OCI-LY1 (cell line): ENCODE results near the gene CAPG.
"Not testable (repeated sequence)": the region's sequence is repeated elsewhere in the genome, so short reads cannot be mapped to it uniquely, and the experiment has no call there.

Experiments
- H2AFZ ChIP-seq: fragments of 200-600 bp; sonication (generic), shearing (Covaris generic); 2 replicates; pipeline ENCODE4 v1.6.0; 2014; ENCODE audit warnings: antibody characterized with exemption, mild to moderate bottlenecking, low read length
- H3F3A ChIP-seq: fragments of 200-600 bp; sonication (generic), shearing (Covaris generic); 2 replicates; pipeline ENCODE4 v1.6.0; 2014; ENCODE audit warnings: mild to moderate bottlenecking, antibody characterized with exemption, low read length, moderate library complexity; ENCODE audit not compliant: insufficient read depth
- H3K27ac ChIP-seq: fragments of 200-600 bp; sonication (generic); 2 replicates; pipeline ENCODE4 v1.5.1; 2014; ENCODE audit warnings: low read length, mixed run types, mild to moderate bottlenecking, low read depth; ENCODE audit not compliant: poor library complexity, severe bottlenecking
- H3K27me3 ChIP-seq: fragments of 200-600 bp; sonication (generic); 2 replicates; pipeline ENCODE4 v1.6.0; 2014; ENCODE audit warnings: antibody characterized with exemption, mild to moderate bottlenecking, low read length, moderate library complexity; ENCODE audit not compliant: insufficient read depth
- H3K36me3 ChIP-seq: fragments of 200-600 bp; sonication (generic); 2 replicates; pipeline ENCODE4 v1.6.1; 2014; ENCODE audit warnings: mild to moderate bottlenecking, antibody characterized with exemption, low read length, moderate library complexity, mixed read lengths; ENCODE audit not compliant: insufficient read depth
- H3K4me1 ChIP-seq: fragments of 200-600 bp; sonication (generic); 2 replicates; pipeline ENCODE4 v1.5.1; 2014; ENCODE audit warnings: mild to moderate bottlenecking, low read length, moderate library complexity; ENCODE audit not compliant: insufficient read depth, severe bottlenecking
- H3K4me2 ChIP-seq: fragments of 200-600 bp; sonication (generic), shearing (Covaris generic); 2 replicates; pipeline ENCODE4 v1.6.1; 2014; ENCODE audit warnings: low read length
- H3K4me3 ChIP-seq: fragments of 200-600 bp; sonication (generic); 2 replicates; pipeline ENCODE4 v1.5.1; 2014; ENCODE audit warnings: low read length, low read depth, mild to moderate bottlenecking, mixed read lengths; ENCODE audit not compliant: poor library complexity, severe bottlenecking
- H3K79me2 ChIP-seq: fragments of 200-600 bp; shearing (Covaris generic); 2 replicates; pipeline ENCODE4 v1.6.1; 2016; ENCODE audit warnings: mixed run types, low read length, mixed read lengths; ENCODE audit not compliant: insufficient read depth
- H3K9ac ChIP-seq: fragments of 200-600 bp; sonication (generic), shearing (Covaris generic); 2 replicates; pipeline ENCODE4 v1.6.1; 2014; ENCODE audit warnings: mild to moderate bottlenecking, low read length, mixed read lengths
- H3K9me2 ChIP-seq: fragments of 200-600 bp; sonication (generic), shearing (Covaris generic); 2 replicates; pipeline ENCODE4 v1.6.1; 2014; ENCODE audit warnings: low read depth, mild to moderate bottlenecking, low read length, mixed read lengths
- H3K9me3 ChIP-seq: fragments of 200-600 bp; shearing (Covaris generic); 2 replicates; pipeline ENCODE4 v1.6.1; 2014; ENCODE audit warnings: low read length, mixed read lengths
- H4K20me1 ChIP-seq: fragments of 200-600 bp; sonication (generic), shearing (Covaris generic); 2 replicates; pipeline ENCODE4 v1.6.0; 2016; ENCODE audit warnings: mild to moderate bottlenecking, low read length; ENCODE audit not compliant: insufficient read depth
- EZH2 ChIP-seq: fragments of 200-600 bp; sonication (generic), shearing (Covaris generic); IDR thresholded peaks from 2 replicates; pipeline ENCODE4 v1.8.0; 2017; ENCODE audit warnings: borderline replicate concordance, mixed run types, mild to moderate bottlenecking, antibody characterized with exemption, low read length, moderate library complexity, mixed read lengths
- TF ChIP-seq, protein P1 (sequence below): fragments of 200-600 bp; sonication (generic), shearing (Covaris generic); IDR thresholded peaks from 2 replicates; pipeline ENCODE4 v1.5.1; 2017; ENCODE audit warnings: mild to moderate bottlenecking, antibody characterized with exemption, low read length, moderate library complexity, mixed read lengths

The CAPG gene

DNA sequence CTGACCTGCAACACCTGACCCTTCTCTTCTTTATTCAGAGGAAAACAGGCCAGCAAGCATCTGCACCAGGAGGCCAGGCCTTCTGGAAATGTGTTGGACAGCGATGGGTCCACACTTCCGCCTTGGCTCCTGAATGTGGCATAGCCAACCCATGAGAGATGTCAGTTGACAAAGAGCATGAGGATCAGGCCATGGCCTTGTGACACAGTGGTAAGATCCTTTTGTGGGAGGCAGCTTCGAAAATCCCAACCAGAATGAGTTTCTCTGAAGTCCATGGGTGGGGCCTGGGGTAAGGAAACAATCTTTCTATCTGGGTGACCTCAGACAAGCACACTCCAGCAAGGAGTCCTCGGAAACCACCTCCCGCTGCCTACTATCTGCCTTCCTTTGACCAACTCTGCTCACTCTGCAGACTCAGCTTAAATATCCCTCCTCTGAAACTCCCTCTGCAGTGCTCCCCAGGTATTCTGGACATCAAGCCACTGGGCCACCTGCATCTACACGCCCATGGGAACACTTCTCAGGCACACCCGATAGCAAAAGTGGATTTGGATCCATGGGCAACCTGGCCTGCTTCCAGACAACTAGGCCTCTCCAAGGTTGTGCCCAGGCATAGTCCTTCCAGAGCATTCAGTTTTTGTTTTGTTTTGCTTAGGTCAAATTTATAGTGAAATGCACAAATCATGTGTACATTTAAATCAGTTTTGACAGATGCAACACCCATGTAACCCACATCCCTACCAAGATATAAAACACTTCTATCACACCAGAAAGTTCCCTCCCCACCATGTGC is 4.8 kb upstream of the CAPG start:
- Histone ChIP-seq H3K9ac (no peak overlapping the region), H3K4me3 (no peak overlapping the region), H4K20me1 (no peaks in the 10 kb centered on the region), H3K4me2 (no peak overlapping the region), H3K27me3 (no peaks in the 10 kb centered on the region), H3K4me1 (peaks cover 30% of the 10 kb centered on the region), H3F3A (no peaks in the 10 kb centered on the region), H3K36me3 (no peaks in the 10 kb centered on the region), H3K79me2 (no peaks in the 10 kb centered on the region), H3K9me2 (no peaks in the 10 kb centered on the region), H2AFZ (no peak overlapping the region), H3K9me3 (no peaks in the 10 kb centered on the region), H3K27ac (no peak overlapping the region)
- TF ChIP-seq, protein P1, sequence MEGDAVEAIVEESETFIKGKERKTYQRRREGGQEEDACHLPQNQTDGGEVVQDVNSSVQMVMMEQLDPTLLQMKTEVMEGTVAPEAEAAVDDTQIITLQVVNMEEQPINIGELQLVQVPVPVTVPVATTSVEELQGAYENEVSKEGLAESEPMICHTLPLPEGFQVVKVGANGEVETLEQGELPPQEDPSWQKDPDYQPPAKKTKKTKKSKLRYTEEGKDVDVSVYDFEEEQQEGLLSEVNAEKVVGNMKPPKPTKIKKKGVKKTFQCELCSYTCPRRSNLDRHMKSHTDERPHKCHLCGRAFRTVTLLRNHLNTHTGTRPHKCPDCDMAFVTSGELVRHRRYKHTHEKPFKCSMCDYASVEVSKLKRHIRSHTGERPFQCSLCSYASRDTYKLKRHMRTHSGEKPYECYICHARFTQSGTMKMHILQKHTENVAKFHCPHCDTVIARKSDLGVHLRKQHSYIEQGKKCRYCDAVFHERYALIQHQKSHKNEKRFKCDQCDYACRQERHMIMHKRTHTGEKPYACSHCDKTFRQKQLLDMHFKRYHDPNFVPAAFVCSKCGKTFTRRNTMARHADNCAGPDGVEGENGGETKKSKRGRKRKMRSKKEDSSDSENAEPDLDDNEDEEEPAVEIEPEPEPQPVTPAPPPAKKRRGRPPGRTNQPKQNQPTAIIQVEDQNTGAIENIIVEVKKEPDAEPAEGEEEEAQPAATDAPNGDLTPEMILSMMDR, result no peak
- no peak for TF ChIP-seq EZH2

DNA sequence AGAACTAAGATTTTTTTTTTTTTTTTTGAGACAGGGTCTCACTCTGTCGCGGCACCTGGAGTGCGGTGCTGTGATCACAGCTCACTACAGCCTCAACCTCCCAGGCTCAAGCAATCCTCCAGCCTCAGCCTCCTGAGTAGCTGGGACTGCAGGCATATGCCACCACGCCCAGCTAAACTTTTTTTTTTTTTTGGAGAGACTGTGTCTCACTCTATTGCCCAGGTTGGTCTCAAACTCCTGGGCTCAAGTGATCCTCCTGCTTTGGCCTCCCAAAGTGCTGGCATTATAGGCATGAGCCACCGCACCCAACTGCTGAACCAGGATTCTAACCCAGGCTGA is 4.2 kb upstream of the CAPG start:
- H3K27ac ChIP-seq, H3F3A ChIP-seq, H4K20me1 ChIP-seq, H3K9ac ChIP-seq, H2AFZ ChIP-seq, H3K4me3 ChIP-seq, H3K36me3 ChIP-seq, H3K27me3 ChIP-seq, H3K79me2 ChIP-seq, H3K9me3 ChIP-seq, H3K9me2 ChIP-seq, H3K4me2 ChIP-seq: not testable (repeated sequence)
- H3K4me1 ChIP-seq, result peaks cover 30% of the 10 kb centered on the region

DNA sequence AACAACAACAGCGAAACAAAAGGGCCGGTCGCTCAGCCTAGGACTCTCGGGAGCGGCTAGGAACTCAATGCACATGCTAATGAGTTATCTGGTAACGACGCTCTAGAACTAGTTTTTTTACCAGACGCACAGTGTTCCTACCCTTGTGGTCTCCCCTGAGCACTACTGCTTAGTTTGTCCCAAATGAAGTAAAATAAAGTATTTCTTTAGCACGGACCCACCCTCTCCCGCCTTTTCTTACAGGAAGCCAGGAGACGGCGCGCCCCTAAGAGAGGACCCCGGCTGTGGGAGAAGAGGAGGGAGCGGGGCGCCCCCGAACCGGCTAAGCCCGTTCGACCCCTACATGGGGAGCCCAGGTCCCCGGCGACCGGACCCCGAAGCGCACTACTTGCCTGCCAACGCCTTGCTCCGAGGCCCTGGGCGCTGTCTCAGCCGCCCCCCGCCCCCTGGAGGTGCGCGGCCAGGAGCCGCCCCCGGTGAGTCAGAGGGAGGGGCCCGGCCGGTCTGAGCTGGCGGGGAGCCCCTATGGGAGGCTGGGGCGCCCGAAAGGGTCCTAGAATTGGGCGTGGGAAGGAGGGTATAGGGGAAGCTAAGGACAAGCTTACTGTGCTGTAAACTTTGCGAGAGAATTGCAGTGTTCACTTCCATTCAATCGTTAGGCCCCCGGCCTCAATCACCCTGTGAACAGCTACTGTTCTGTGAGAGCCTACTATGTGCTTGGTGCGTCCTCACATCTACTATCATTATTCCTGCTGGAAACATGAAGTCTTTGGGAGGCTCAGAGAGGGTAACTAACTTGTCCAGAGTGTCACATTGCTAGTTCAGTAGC is 3.6 kb upstream of the CAPG start:
- Histone ChIP-seq H3K9ac (no peak overlapping the region), H3K4me1 (peaks cover 27% of the 10 kb centered on the region), H2AFZ (no peak overlapping the region), H3K9me2 (no peaks in the 10 kb centered on the region), H3K79me2 (no peaks in the 10 kb centered on the region), H4K20me1 (no peaks in the 10 kb centered on the region), H3K36me3 (no peaks in the 10 kb centered on the region), H3K9me3 (no peaks in the 10 kb centered on the region), H3K4me2 (no peak overlapping the region), H3K27me3 (no peaks in the 10 kb centered on the region), H3K27ac (no peak overlapping the region), H3F3A (no peaks in the 10 kb centered on the region), H3K4me3 (no peak overlapping the region)
- TF ChIP-seq, protein P1, result no peak
- no peak for TF ChIP-seq EZH2

DNA sequence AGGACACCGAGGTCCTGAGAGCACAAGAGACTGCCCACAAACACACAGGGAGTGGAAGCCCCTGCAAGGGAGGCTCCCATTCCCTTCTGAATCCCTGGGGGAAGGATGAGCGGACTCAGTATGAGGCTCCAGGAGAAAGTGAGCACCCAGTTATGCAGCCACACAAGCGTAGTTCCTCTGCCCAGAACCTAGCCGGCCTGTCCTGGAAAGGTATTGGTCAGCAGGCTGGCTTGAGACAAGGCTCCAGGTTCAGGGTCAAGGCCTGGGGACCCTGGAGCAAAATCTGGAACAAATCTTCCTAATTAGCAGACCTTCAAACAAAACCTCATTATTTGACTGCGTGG is 1.2 kb upstream of the CAPG start:
- Histone ChIP-seq H3K9ac (no peak overlapping the region), H2AFZ (no peak overlapping the region), H3K4me1 (peaks cover 24% of the 10 kb centered on the region), H3K4me3 (no peak overlapping the region), H3K9me2 (no peaks in the 10 kb centered on the region), H3F3A (no peaks in the 10 kb centered on the region), H3K9me3 (no peaks in the 10 kb centered on the region), H3K79me2 (no peaks in the 10 kb centered on the region), H3K36me3 (no peaks in the 10 kb centered on the region), H3K27me3 (no peaks in the 10 kb centered on the region), H3K27ac (no peak overlapping the region), H3K4me2 (no peak overlapping the region), H4K20me1 (no peaks in the 10 kb centered on the region)
- TF ChIP-seq EZH2, result no peak
- TF ChIP-seq, protein P1, result no peak
